SU-DHL-6 (cell line): ENCODE data around the gene MLC1.

Source experiments
- H2AFZ ChIP-seq: fragments of 200-600 bp; sonication (generic); 2 replicates; pipeline ENCODE4 v1.6.1; 2014; ENCODE audit warnings: low read depth, mild to moderate bottlenecking, moderate library complexity, mixed read lengths, antibody characterized with exemption, low read length; ENCODE audit not compliant: severe bottlenecking
- H3F3A ChIP-seq: fragments of 200-600 bp; shearing (Covaris generic); 2 replicates; pipeline ENCODE4 v1.6.0; 2016; ENCODE audit warnings: antibody characterized with exemption, mild to moderate bottlenecking; ENCODE audit not compliant: insufficient read depth
- H3K27ac ChIP-seq: fragments of 200-600 bp; sonication (generic); 2 replicates; pipeline ENCODE4 v1.5.1; 2016; ENCODE audit warnings: low read depth, mild to moderate bottlenecking, low read length, moderate library complexity, mixed read lengths
- H3K27me3 ChIP-seq: fragments of 200-600 bp; sonication (generic), shearing (Covaris generic); 2 replicates; pipeline ENCODE4 v1.6.0; 2014; ENCODE audit warnings: mild to moderate bottlenecking, low read length
- H3K36me3 ChIP-seq: fragments of 200-600 bp; sonication (generic); 2 replicates; pipeline ENCODE4 v1.6.1; 2014; ENCODE audit warnings: mild to moderate bottlenecking, low read length, mixed read lengths
- H3K4me2 ChIP-seq: fragments of 300-600, 200-600 bp; shearing (Covaris generic), sonication (generic); 2 replicates; pipeline ENCODE4 v1.6.0; 2014; ENCODE audit warnings: low read length, low read depth, mild to moderate bottlenecking; ENCODE audit not compliant: poor library complexity, severe bottlenecking
- H3K4me3 ChIP-seq: fragments of 200-600 bp; sonication (generic); 2 replicates; pipeline ENCODE4 v1.5.1; 2014; ENCODE audit warnings: antibody characterized with exemption, low read length, mild to moderate bottlenecking, mixed read lengths; ENCODE audit not compliant: insufficient read depth, poor library complexity, severe bottlenecking
- H3K79me2 ChIP-seq: fragments of 200-600 bp; sonication (generic); 2 replicates; pipeline ENCODE4 v1.6.1; 2014; ENCODE audit warnings: mild to moderate bottlenecking, low read length, moderate library complexity; ENCODE audit not compliant: insufficient read depth
- H3K9ac ChIP-seq: fragments of 200-600 bp; sonication (generic); 2 replicates; pipeline ENCODE4 v1.7.0; 2014; ENCODE audit warnings: mild to moderate bottlenecking, low read length
- H3K9me2 ChIP-seq: fragments of 200-600 bp; sonication (generic); replicated peaks from 2 replicates; pipeline ENCODE4 v1.6.1; 2014; ENCODE audit warnings: low read length; ENCODE audit not compliant: insufficient read depth
- H3K9me3 ChIP-seq: fragments of 200-600 bp; sonication (generic); 2 replicates; pipeline ENCODE4 v1.6.1; 2014; ENCODE audit warnings: low read length, mixed read lengths; ENCODE audit not compliant: insufficient read depth
- H4K20me1 ChIP-seq: fragments of 200-600 bp; sonication (generic); 2 replicates; pipeline ENCODE4 v1.6.1; 2014; ENCODE audit warnings: low read depth, mild to moderate bottlenecking, antibody characterized with exemption, low read length, moderate library complexity, mixed read lengths
- EZH2phosphoT487 ChIP-seq: fragments of 200-600 bp; sonication (generic), shearing (Covaris generic); conservative IDR thresholded peaks from 2 replicates; pipeline ENCODE4 v1.6.1; 2018; ENCODE audit warnings: mild to moderate bottlenecking, antibody characterized with exemption, low read length, moderate library complexity, mixed read lengths
- TF ChIP-seq, protein P1 (sequence below): fragments of 200-600 bp; sonication (generic); IDR thresholded peaks from one replicate; pipeline ENCODE4 v1.5.1; 2017; ENCODE audit warnings: antibody characterized with exemption, mild to moderate bottlenecking, low read length, moderate library complexity; ENCODE audit not compliant: insufficient read depth, poor library complexity, severe bottlenecking

Gene MLC1

DNA sequence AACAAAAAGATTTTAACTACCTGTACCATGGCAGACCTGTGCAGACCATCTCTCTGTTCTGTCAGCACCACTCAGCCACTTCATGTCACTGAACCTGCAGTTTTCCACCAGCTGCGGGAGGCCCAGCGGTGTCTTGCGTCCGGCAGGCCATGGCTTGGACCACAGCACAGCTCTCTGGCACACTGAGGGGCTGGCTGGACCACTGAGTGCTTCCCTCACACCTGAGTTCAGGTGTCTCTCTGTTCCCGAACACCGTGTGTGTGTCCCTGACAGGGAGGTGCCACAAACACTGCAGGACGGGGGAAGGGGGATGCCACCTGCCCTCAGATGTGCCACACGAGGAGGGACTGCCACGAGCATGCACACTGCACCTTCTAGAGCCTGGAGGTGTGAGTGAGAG, 22.3 kb upstream of the MLC1 start:
- Histone ChIP-seq H2AFZ (no peak overlapping the region), H3K9me2 (no peaks in the 10 kb centered on the region), H3K27me3 (no peaks in the 10 kb centered on the region), H3K9ac (no peak overlapping the region), H3K36me3 (no peaks in the 10 kb centered on the region), H3K4me2 (no peak overlapping the region), H4K20me1 (no peaks in the 10 kb centered on the region), H3K4me3 (no peak overlapping the region), H3K27ac (no peak overlapping the region), H3K9me3 (no peaks in the 10 kb centered on the region), H3F3A (no peaks in the 10 kb centered on the region), H3K79me2 (no peaks in the 10 kb centered on the region)
- TF ChIP-seq, protein P1, sequence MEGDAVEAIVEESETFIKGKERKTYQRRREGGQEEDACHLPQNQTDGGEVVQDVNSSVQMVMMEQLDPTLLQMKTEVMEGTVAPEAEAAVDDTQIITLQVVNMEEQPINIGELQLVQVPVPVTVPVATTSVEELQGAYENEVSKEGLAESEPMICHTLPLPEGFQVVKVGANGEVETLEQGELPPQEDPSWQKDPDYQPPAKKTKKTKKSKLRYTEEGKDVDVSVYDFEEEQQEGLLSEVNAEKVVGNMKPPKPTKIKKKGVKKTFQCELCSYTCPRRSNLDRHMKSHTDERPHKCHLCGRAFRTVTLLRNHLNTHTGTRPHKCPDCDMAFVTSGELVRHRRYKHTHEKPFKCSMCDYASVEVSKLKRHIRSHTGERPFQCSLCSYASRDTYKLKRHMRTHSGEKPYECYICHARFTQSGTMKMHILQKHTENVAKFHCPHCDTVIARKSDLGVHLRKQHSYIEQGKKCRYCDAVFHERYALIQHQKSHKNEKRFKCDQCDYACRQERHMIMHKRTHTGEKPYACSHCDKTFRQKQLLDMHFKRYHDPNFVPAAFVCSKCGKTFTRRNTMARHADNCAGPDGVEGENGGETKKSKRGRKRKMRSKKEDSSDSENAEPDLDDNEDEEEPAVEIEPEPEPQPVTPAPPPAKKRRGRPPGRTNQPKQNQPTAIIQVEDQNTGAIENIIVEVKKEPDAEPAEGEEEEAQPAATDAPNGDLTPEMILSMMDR = no peak
- TF ChIP-seq EZH2phosphoT487 = no peak

DNA sequence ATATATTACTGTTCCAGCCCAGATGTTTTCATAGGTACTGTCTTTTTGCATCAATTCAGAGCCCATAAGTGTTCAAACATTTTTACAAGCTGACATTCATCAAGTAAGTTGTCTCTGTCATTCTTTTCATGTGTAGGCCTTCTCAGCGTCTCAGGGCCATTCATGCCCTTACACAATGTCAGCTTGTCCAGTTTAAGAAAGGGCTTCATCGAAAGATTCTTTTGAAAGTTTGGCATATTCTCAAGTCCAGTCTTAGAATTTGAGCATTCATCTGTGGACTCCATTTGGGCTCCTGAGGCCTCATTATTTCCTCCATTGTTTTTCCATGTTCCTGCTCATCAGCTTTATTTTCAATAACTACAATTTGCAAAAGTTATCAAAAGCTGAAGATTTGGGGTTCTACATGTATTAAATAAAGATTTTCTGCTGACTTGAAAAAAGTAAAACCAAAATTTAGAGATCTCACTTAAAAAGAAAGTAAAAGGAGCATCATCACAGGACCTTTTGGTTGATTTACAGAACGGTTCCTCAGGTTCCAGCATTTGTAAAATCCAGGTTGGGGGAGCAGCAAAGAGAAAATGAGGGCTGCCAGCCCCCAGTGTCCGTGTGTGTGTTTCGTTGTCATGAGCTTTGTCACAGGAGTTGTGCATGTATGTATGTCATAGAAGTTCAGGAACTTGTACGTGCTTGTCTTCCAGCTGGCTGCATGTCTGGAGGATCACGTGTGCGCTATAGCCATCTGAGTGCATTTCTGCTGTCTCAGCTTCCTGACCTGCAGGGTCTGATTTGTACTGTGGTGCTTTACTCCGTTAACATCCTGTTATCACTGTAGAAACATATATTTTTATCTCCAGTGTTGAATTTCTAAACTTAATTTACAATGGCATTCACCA, 20.2 kb upstream of the MLC1 start:
- H4K20me1 ChIP-seq = no peaks in the 10 kb centered on the region
- H3K4me2 ChIP-seq = no peak overlapping the region
- H3K9me3 ChIP-seq = no peaks in the 10 kb centered on the region
- no peaks in the 10 kb centered on the region for H3K27me3 ChIP-seq
- H3K9me2 ChIP-seq = no peaks in the 10 kb centered on the region
- H3K27ac ChIP-seq = no peak overlapping the region
- no peaks in the 10 kb centered on the region for H3F3A ChIP-seq
- no peak overlapping the region for H2AFZ ChIP-seq
- no peaks in the 10 kb centered on the region for H3K36me3 ChIP-seq
- no peak overlapping the region for H3K9ac ChIP-seq
- H3K79me2 ChIP-seq = no peaks in the 10 kb centered on the region
- no peak for TF ChIP-seq EZH2phosphoT487
- TF ChIP-seq, protein P1 = no peak
- no peak overlapping the region for H3K4me3 ChIP-seq

DNA sequence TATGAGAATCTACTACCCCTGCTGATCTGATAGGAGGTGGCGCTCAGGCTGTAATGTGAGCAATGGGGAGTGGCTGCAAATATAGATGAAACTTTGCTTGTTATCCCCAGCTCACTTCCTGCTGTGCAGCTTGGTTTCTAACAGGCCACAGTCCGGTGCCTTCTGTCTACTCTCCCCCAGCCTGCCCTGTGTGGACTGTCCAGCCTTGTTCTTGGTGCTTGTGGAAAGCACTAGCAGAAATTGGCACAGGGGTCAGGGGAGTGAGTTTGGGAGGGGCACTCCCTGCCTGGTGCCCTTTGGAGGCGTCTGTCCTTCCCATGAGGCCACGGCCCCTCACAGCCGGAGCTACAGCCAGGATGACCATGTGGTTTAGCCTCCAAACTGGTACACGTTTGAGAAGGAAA, 18.9 kb upstream of the MLC1 start:
- H3K27ac ChIP-seq = no peak overlapping the region
- no peak overlapping the region for H3K4me2 ChIP-seq
- TF ChIP-seq, protein P1 = no peak
- no peak for TF ChIP-seq EZH2phosphoT487

More for the DNA sequence above, 18.9 kb upstream of the MLC1 start:
- no peaks in the 10 kb centered on the region for H3K79me2 ChIP-seq
- no peaks in the 10 kb centered on the region for H4K20me1 ChIP-seq
- H3K4me3 ChIP-seq = no peak overlapping the region
- H3K36me3 ChIP-seq = no peaks in the 10 kb centered on the region
- H3K27me3 ChIP-seq = no peaks in the 10 kb centered on the region
- H3F3A ChIP-seq = no peaks in the 10 kb centered on the region
- H3K9me3 ChIP-seq = no peaks in the 10 kb centered on the region
- no peaks in the 10 kb centered on the region for H3K9me2 ChIP-seq
- no peak overlapping the region for H2AFZ ChIP-seq
- H3K9ac ChIP-seq = no peak overlapping the region
